CD4-positive, alpha-beta T cell treated with Interleukin-15 for 1 hour (primary cell): ENCODE measurements around the gene STX5.
"Not testable (repeated sequence)": the region's sequence is repeated elsewhere in the genome, so short reads cannot be mapped to it uniquely, and the experiment has no call there.

Source experiments
- DNase-seq: peaks from one replicate; pipeline ENCODE4 v3.0.0-alpha.2; 2020

Gene STX5, protein sequence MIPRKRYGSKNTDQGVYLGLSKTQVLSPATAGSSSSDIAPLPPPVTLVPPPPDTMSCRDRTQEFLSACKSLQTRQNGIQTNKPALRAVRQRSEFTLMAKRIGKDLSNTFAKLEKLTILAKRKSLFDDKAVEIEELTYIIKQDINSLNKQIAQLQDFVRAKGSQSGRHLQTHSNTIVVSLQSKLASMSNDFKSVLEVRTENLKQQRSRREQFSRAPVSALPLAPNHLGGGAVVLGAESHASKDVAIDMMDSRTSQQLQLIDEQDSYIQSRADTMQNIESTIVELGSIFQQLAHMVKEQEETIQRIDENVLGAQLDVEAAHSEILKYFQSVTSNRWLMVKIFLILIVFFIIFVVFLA

GRCh38 chr11:62831520-62832335, at the start of gene STX5:
STX5 (minus strand) TSS chr11:62832051; CDS start chr11:62831243, 808 bp downstream.
- DNase-seq = peak; percentile 98

GRCh38 chr11:62880803-62881578, 49.1 kb upstream of the STX5 start, which contains the start of gene SLC3A2:
SLC3A2 (plus strand) TSS chr11:62880896; CDS start chr11:62881024, 128 bp downstream.
- peak; percentile 85 for DNase-seq

DNA sequence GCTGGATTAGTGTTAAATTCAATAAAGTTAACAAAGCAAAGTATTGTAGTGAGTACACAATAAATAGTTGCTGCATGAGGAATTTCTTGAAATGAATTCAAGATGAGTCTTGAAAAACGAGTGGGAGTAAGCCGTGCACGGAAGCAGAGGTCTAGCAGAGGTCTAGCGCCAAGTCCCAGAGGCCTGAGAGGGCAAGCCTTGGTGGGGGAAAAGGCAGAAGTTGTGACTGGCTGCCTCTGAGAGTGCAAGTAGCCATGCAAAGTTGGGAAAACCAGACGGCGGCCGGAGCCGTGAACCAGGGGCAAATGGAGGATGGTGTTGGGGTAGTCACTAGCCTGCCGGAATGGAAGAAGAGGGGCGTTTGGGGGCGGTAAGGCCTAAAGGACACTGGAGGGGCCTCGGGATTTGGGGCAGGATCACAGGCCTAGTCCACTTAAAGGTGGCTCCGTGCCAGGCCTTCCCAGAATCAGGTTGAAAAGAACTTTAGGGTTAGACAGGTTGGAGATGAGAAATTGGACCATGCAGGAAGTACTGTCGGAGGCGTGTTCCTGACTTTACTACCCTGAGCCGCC, 48.5 kb upstream of the STX5 start:
- no peak for DNase-seq

- no peak for DNase-seq
Measured at GRCh38 chr11:62879235-62879978, 47.6 kb upstream of the STX5 start.

DNA sequence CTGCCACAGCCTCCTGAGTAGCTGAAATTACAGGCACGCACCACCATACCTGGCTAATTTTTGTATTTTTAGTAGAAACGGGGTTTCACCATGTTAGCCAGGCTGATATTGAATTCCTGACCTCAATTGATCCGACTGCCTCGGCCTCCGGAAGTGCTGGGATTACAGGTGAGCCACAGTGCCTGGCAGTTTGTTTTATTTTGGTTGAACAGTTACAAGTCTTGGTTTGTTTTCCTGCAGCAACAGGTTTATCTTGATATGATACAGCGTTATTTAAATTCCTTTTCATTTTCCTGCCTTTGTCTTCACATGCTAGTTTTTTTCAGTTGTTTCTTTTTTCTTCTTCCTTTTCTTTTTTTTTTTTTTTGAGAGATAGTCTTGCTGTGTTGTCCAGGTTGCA, 44.9 kb upstream of the STX5 start:
- no peak for DNase-seq

DNA sequence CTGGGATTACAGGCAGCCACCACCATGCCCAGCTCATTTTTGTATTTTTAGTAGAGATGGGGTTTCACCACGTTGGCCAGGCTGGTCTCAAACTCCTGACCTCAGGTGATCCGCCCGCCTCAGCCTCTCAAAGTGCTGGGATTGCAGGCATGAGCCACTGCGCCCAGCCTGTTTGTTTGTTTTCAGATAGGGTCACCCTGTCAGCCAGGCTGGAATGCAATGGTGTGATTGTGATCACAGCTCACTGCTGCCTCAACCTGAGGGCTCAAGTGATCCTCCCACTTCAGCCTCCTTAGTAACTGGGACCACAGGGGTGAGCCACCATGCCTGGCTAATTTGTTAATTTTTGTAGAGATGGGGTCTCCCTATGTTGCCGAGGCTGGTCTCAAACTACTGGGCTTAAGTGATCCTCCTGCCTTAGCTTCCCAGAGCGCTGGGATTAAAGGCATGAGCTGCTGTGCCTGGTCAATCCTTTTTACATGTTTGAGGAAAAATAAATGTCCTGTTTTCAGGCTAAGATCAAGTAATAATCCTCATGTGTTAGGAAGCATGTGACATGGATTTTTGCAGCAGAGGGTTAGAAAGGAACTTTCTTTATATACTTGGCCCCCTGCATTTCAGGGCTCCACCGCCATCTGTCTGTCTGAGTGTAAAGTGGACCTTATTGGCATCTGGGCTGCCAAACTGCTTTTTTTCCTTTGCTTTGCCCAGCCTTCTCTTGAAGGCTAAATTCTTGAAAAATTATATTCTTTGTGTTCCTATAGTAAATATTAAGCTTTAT, 44.0 kb upstream of the STX5 start:
- DNase-seq = no peak

DNA sequence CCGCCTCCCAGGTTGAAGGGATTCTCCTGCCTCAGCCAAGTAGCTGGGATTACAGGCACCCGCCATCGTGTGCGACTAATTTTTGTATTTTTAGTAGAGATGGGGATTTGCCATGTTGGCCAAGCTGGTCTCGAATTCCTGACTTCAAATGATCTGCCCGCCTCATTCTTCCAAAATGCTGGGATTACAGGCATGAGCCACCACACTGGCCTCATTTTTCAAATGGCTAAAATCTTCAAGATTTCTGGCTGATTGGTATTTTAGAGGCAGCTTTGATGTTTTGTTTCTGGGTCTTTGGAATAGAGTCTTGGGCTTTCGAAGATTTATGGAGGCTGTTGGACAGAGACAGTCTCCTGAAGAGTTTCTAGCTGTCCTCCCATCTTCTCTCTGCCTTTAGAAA, 43.0 kb upstream of the STX5 start:
- no peak for DNase-seq

GRCh38 chr11:62865635-62866034, 33.8 kb upstream of the STX5 start:
- no peak for DNase-seq

DNA sequence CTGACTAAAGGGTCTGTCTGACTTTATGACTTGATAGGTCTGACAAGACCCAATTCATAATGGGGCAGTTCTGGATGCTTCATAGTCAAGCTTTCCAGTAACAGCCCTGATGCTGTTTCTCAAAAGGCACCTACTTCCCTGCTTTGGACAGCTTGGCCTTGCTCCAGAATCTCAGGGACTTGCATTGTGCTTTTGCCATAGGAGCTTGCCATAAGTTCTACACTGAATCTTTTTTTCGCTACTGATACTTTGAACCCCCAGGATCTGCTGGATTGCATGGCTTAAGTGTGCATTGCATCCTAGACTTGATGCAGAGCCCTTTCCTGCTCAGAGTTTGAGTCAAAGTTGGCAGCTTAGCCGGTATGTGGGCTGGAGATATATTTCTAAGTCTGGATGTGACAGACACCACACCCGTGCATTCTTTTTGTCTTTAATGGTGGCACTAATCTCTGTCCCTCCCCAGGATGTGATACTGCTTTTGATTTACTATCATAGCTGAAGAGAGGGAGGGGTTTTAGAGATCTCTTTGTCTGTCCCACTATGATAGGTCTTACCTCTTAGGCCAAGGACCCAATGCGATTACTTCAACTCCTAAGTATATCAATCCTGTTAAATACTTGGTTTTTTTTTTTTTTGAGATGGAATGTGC, 32.0 kb upstream of the STX5 start:
- DNase-seq = no peak

DNA sequence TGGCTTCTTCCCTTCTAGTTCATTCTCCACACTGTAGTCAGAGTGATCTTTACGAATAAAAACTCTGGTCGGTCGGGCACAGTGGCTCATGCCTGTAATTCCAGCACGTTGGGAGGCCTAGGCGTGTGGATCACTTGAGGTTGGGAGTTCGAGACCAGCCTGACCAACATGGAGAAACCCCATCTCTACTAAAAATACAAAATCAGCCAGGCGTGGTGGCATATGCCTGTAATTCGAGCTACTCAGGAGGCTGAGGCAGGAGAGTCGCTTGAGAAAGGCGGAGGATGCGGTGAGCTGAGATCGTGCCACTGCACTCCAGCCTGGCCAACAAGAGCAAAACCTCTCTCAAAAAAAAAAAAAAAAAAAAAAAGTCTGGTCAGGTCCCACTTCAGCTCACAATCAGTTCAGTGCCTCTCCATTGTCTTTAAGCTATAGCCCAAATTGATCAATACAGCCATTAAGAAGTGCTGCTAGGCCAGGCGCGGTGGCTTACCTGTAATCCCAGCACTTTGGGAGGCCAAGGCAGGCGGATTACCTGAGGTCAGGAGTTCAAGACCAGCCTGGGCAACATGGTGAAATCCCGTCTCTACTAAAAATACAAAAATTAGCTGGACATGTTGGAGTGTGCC, 29.8 kb upstream of the STX5 start:
- DNase-seq = not testable (repeated sequence)

- DNase-seq = no peak
Measured at GRCh38 chr11:62860835-62861563, 29.1 kb upstream of the STX5 start.

GRCh38 chr11:62859281-62859703, 27.4 kb upstream of the STX5 start:
- not testable (repeated sequence) for DNase-seq

GRCh38 chr11:62858201-62858600, 26.4 kb upstream of the STX5 start:
- no peak for DNase-seq

DNA sequence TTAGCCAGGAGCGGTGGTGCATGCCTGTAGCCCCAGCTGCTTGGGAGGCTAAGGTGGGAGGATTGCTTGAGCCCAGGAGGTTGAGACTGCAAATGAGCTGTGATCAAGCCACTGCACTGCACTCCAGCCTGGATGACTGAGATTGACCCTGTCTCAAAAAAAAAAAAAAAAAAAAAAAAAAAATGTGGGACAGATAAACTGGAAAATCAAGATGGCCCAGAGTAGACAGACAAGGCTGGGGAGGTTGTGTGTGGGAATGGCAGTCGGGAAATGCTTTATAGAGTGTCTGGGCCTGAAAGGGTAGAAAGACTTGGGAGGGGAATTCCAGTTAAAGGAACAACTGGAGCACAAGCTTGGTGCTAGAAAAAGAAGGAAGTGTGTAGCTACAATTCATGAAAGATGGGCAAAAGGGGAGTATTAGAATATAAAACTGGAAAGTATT, 25.7 kb upstream of the STX5 start:
- no peak for DNase-seq

DNA sequence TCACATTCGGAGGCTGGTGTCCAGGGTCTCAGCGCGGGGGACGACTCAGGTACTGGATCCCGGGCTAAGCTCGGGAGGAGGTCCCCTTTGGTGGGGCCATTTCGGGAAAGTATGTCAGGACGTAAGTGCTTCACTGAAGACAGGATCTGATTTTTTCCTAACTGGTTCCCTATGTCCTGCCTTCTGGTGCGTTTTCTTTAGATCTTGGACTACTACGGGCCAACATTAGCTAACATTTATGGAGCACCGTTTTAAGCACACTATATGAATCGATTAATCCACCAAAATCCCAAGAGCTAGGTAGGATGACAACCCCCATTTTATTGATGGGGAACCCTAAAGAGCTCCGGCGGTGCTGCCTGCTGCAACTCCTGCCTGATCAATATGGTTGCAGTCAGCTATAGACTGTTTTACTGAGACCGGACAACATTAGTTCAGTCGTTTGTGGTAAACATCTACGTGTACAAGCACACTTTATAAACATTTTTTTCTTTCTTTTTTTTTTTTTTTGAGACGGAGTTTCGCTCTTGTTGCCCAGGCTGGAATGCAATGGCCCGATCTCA, 24.6 kb upstream of the STX5 start:
- DNase-seq = no peak

- peak; percentile 98 for DNase-seq
Measured at GRCh38 chr11:62855571-62856332, 23.9 kb upstream of the STX5 start.

DNA sequence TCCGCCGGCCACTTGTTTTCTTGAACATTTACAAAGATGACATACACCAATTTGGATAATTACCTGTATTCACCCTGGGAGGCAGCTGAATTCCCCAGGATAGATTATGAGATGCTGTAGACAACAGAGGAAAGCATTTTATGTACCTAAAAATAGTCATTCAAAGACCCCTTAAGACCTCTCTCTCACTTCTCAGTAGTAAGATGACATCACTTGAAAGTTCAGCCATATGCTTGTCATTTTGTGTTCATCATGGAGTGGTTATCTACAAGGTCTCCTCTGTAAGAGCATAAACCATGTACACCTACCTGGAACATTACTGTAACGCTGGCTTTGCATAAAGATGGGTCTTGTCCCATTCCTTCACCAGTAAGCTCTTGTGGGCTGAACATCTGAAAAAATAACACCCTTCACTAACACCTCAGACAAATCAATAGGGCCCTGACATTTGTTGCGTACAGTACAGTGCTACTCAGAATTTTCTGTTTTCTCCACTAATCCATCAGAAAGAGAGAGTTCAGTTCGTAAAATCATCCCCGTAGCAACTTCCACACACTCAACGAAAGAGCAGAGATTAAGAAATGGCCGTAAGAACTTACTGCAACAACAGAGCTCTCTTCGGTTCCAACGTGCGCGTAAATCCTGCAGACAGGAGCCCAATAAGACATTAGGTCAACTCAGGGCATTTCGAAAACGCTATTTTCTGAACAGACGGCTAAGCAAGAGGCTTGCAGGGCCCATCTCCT, 23.1 kb upstream of the STX5 start:
- no peak for DNase-seq
